GM18870 (cell line): ENCODE data around the gene MARCO.

ENCODE experiments used
- ATAC-seq: cut with Tn5 transposase; IDR thresholded peaks from one replicate; pipeline ENCODE4 v1.9.1; 2021; ENCODE audit warnings: moderate library complexity; ENCODE audit not compliant: unreplicated experiment

Gene MARCO, protein sequence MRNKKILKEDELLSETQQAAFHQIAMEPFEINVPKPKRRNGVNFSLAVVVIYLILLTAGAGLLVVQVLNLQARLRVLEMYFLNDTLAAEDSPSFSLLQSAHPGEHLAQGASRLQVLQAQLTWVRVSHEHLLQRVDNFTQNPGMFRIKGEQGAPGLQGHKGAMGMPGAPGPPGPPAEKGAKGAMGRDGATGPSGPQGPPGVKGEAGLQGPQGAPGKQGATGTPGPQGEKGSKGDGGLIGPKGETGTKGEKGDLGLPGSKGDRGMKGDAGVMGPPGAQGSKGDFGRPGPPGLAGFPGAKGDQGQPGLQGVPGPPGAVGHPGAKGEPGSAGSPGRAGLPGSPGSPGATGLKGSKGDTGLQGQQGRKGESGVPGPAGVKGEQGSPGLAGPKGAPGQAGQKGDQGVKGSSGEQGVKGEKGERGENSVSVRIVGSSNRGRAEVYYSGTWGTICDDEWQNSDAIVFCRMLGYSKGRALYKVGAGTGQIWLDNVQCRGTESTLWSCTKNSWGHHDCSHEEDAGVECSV

DNA sequence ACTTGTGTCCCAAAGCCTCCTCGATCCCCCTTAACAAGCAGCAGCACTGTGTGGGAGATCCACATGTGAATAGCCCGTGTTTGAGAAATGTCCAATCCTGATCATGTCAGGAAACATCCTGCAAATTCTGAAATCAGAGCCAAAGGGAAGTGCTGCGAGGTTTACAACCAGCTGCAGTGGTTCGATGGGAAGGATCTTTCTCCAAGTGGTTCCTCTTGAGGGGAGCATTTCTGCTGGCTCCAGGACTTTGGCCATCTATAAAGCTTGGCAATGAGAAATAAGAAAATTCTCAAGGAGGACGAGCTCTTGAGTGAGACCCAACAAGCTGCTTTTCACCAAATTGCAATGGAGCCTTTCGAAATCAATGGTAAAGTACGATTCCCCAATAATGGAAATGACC lies at the start of gene MARCO:
Gene MARCO, plus strand, starts transcription at position 164 of the 400 bp plus-strand sequence. Its CDS starts 107 bp downstream, at position 271.
- ATAC-seq: no peak

DNA sequence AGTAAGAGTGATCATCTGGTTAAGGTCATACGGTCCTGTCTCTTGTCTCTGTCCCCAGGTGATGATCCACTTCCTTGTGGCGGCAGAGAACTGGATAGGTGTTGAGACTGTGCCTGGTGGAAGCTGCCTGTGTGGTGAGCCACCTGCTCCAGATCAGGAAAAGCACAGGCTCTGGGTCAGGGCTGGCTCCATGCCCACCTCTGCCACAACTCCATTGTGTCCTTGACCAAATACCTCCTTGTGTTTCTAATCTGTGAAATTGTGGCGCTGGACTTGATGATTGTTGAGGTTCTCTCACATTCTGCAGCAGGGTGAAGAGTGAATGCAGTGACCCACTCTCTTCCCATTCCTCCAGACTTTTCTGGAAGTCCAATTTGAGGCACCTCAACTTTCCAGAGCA lies 48.9 kb upstream of the MARCO start:
- no peak for ATAC-seq

DNA sequence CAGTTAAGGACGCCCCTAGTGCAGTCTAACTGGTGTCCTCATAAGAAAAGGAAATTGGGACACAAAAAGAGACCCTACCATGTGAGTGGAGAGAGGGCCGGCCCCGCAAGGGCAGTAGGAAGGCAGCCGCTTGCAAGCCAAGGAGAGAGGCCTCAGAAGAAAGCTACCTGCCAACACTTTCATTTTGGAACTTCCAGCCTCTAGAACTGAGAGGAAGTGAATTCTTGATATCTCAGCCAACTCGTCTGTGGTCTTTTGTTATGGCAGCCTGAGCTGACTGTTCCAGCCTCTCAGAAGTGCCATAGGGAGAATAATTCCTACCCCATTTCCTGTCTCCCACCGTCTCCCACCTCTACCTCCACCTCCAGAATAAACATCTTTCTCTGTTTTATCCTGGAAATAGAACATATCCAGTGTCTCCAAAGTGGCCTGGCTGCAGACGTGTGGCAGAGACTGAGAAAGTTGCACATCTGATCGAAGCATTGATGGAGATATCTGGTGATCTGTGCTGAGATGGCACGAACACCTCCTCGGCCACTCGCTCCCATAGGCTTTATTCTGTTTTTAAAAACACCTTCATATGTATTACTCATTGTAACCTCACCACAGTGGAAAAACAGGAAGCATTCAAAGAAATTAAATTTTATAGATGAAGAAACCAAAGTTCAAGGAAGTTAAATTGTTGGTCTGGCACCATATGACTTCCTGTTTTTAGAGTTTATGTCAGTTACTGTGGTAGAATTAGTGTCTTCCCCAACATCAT lies 39.5 kb upstream of the MARCO start:
- no peak for ATAC-seq

DNA sequence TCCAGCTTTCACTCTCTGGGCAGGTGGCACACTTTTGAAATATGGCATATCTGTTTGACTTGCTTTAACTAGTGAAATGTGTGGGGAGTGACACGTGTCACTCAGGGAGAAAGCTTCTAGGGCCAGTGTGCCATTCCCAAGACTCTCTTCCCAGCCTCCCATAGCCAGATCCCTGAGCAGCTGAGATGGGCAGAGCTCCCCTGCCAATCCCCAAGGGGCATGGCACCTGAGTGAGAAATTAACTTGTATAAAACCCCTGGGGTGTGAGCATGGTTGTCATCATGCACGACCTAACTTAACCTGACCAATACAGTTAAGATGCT lies 39.0 kb upstream of the MARCO start:
- ATAC-seq: no peak

DNA sequence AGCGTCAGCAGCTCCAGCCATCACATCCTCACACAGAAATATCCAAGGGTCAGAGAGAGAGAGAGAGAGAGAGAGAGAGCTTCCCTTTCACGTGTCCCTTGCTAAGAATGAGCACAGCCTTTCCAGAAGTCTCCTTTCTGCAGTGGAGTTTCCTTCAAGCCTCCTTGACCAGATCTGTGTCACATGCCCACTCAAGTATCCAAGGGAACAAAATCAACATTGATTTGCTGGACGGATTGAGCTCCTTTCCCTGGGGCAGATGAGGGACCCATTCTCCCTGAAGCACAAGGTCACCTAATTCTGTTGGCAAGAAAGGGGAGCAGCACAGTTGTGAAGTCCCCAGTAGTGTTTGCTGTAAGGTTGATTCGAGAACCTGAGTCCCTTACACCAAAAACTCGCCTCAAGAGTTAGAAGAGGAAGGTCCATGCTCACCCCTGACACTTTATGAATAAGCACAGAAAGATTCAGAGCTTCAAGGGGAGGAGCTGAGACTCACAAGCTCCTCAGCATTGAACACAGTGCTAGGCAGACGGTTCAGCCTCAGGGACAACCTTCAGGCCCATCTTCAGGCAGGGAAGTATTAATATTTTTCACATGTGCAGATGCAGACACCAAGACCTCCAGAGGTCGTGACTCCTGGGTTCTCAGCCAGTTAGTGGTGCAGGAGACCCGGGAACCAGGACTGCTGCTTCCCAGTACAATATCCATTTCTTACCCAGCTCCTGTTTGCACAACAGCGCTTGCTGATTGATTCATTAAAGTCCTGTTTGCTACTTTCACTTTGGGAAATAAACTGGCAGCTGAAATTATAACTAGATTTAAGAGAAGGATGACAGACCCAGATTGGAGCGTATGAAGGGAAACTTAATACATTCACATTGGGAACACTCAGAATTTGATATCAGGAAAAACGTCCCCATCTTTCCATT lies 38.2 kb upstream of the MARCO start:
- no peak for ATAC-seq

DNA sequence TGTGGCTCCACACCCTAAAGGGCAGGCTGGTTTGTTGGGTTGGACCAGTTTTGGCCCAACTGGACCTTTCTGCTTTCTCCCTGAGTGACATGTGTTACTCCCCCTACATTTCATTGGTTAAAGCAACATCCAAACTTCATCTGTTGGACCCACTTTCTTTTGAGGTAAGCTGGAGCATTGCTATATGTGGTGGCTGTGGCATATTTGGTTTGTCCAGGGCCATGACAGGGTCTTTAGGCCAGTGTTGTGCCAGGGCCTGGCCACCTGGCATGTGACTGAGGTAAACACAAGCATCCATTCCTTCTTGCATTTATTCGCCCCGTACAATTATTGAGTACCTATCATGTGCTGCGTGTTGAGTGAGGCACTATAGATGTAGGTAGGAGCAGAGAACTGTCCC lies 36.8 kb upstream of the MARCO start:
- no peak for ATAC-seq

DNA sequence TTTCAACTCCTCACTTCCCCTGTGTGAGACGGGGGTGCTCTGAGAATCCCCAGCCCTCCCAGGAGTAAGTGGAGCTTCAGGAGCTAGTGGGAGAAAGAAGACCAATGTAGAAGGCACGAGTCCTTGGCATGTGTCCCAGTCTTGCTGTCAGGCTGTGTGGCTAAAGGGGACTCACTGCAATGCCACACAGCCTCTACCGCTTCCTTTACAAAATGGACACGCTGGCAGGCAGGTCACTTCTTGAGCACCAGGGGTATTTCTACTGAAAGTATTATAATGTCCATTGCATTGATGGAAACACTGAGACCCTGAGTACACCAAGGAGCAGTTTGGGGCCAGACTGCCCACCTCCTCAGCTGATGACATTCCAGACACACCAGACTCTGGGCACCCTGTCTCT lies 35.8 kb upstream of the MARCO start:
- ATAC-seq: no peak

DNA sequence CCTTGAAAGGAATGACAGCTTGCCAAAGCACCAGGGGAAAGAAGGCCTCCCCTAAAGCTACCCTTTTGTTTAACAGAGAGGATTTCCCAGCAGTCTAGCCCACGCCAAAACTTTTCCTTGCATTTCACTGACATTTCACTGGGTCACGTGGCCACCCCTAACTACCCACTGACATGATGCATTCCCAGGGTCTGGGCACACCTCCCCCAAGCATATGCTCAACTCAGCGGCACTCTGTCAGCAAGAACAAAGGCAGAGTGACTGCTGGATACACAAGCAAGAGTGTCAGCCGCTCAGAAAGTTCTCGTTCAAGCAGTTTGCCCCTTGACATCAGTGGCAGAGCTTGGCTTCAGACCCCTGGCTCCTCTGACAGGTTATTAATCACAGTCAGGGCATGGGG lies 34.2 kb upstream of the MARCO start:
- ATAC-seq: no peak

DNA sequence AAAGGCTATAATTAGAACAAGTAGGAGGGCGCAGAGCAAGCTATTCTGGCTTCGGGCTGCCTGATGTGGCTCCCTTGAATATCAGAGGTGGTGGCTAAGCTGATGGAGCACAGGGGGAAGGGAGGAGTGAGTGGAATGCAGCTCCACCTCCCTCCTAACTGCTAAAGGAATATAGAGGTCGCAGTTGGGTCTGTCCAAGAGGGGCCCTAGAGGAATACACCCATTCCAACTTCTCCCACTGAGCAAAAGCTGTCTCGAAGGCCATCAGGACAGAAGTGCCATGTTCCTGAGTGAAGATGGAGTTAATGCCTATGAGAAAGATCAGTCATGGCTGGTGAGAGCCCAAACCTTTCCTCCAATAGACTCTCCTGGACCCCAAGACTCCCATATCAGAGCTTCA lies 32.8 kb upstream of the MARCO start:
- no peak for ATAC-seq

DNA sequence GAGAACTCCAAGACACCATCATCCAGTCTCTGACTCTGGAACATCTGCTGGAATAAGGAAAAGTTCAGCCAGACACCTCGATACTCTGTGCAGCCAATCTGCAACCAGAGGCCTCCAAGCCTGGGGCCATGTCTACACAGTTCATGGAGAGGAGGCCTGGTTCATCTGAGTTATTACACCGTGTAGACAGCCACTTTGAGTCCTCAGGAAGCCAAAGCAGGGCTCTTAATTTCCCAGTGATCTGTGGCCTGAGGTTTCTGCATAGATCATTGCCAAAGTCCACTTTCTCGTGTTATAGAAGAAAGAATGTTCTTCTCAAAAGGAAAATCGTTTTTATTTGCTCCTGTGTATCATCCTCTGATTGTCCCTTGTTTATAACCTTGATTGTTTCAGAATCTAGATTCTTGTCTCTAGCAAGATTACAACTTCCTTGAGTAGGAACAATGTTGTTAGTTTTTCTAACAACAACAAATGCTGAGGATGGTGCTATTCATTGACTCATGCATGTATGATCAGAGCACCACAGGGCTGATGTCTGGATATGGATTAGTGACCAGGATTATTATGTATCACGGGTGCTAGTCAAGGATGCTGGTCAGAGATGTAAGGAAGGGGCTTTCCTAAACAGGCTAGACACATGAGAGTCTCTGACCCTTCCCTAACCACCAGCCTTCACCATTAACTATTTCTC lies 30.7 kb upstream of the MARCO start:
- no peak for ATAC-seq

DNA sequence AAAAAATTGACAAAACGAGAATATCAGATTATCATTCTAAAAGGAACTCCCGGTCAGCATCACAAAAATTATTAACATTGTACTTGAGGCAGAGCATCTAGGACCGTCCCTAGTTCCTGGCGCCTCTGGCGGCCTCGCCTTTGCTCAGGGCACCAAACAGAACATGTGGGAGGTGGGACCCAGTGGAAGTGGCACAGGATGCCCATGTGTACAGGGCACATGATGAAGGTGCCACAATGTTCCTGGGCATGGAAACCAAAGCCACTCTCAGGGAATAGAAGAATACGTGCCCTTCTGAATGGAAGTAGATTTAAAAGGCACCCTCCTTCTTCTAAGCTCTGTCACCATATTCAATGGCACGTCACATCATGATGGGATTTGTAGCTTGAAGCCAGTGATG lies 30.1 kb upstream of the MARCO start:
- no peak for ATAC-seq

DNA sequence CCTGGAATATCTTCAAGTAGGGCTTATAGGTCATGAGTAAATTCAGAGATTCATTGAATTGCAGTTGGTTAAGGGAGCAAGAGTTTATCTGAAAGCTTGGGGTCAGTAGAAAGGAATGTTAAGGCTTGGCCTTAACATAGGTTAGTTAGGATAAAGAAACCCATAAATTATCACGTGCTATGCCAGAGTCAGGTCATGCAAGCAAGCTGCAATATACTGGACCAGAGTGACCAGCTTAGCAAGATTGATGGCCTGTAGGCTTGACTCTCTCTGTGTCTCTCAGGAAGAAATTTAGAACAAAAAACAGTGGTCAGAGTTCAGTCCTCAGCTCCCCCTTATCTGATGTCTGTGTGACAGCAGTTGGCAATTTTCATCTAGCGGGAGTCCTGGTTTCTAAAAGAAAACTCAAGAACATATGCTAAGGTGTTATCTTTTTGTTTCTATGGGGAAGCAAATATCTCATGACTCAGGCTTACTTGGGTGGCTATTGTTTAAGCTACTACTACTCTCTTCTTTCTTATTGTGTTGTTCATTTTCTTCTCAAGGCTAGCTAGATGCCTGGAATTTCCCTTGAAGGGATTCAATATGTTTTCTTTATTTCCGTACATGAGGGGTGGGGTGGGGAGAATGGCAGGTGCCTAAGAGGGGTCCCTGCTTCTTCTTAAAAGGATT lies 28.7 kb upstream of the MARCO start:
- no peak for ATAC-seq

DNA sequence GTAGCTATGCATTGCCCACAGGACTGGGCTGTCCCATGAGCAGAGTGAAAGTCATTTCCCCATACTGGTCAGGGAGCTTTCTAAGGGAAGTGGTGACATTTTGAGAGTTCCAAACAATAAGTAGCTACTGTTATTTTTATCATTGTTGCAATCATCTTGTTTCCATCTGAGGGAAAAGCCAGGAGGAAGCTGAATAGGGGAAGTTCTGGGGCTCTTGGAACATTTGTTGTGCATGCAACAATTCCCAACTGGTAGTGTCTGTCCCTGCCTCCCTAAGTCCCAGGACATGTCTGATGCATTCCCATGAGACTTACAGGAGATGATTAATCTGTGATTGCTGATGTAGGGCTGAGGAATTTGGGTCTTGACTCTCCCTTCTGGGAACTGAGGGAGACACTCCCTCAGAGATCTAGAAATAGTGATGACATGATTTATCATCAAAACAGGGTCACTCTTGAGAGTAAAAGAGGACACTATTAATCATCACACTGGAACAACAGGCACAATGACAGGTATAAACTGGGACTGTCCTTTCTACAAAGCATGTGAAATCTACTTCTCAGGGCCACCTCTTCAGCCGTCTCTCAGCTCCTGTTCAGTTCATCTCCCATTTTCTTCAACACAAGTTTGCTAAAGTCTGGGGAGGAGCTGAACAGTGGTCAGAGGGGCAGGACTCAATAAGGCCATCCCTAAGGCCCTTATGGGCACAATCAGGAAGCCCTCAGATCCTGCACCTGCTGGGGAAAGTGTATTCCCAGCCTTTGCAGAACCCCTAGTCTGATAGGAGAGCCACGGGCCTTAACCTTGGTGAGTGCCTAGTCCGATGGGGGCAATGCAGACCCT lies 28.0 kb upstream of the MARCO start:
- ATAC-seq: no peak

DNA sequence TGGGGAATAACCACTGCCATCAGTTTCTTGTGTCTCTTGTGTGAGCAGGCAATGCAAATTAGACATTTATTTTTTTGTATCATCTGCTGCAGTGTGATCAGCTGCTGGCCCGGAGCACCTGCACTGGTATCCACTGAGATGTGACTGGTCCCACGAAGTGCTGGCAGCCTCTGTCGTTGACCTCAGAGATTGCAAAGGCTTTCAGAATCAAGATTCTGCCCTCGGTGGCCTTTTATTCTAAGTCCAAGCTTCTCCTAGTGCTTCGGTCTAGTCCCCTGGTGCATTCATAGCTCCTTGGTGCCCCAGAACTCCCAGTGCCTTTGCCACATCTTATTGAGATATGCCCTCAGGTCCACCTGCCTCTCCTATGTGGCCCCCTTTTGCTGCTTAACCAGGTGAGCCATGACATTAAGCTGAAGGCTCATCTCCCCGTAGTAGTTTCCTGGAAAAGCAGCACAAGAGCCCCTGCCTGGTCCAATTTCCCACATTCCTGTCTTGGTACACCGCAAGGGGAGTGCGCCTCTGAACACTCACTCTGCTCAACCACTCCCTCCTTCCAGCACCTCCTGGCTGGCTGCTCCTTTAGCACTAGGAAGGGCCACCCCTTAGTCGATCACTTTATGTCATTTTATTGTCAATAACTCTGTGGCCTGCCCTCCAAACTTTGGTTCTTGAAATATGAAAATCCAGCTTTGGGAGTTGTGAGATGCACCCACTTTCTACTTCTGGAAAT lies 27.1 kb upstream of the MARCO start:
- ATAC-seq: no peak

DNA sequence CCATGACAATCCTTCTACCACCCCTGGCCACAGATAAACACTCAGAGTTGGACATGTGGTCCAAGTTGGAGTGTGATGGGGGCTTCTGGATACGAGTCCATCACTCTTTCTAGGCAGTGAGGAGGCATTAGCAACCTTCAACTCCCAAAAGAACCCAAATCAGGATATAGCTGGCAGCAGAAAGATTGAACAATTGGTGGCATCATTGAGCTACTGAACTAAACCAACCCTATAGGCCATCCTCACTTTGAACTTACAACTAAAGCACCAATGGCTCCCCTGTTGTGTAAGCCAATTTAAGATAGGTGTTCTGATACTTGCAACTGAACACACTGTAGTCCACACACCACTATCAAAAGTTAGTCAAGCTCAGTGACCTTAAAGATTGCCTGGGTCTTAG lies 24.0 kb upstream of the MARCO start:
- ATAC-seq: no peak

DNA sequence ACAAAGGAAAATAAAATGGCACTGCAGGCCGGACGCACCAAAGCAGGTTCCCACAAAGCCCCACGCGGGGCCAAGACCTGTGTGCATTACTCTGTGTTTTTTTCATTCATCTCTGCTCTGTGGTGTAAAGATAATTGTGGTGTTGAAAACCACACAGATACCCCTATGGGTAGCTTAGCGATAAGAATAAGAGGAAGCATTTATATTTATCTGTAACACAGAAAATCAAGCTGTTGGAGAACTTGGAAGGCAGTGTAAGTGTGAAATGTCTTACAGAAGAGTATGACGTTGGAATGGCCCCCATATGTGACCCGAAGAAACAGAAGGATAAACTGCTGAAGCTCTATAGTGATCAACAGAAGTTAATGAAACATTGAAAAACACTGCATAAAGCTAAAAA lies 20.3 kb upstream of the MARCO start:
- ATAC-seq: no peak

DNA sequence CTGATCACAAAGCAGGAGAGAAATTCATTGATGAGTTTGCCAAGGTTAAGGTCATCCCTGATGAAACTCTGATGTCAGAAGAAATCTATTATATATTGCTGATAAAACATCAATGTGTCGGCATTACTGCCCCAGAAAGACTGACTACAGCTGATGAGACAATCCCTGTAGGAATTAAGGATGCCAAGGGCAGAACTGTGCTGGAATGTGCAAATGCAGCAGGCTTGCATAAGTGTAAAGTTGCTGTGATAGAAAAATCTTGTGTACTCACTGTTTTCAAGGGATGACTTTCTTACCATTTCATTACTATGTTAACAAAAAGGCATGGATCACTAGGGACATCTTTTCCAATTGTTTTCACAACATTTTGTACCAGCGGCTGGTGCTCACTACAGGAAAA lies 19.7 kb upstream of the MARCO start:
- ATAC-seq: no peak

DNA sequence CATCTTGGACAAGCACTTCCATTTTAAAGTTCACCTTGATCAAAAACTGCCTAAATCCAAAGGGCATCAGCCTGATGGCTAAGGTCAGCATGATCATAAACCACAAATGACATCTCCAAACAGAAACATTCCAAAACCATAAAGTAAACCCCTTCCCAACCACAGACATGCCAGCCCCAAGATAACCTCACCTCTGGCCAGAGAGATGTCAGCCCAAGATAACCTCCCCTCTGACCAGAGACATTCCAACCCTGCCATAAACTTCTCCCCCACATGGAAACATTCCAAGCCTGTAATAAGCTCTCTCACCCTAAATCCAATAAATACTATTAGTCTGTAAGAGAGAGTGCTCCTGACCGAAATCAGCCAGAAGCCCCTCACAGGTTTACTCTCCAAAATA lies 18.6 kb upstream of the MARCO start:
- no peak for ATAC-seq

DNA sequence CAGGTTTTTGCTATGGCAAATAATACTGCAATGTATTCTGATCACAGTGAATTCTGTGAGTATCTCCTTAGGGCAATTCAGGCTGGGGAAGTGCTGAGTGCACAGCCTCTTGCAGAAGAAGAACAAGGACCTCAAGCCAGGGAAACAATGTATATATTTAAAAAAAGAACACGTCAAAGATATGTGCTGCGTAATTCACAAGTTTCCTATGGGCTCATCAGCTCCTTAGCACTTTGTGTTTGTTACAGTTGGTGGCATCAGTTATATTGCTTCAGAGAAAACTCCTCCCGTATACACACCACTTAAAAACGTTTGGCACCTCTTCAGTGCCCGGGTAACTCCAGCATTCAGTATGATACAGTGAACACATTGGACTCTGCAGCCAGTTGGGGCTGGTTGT lies 16.5 kb upstream of the MARCO start:
- ATAC-seq: no peak
